ENCODE data around the gene S100A14. TPM values are rescaled to one million over a fixed set of nuclear protein-coding genes. Genes with fewer than 3 reads are reported as not detected.

S100A14 gene
- total and polyA plus RNA-seq, 2 of the 4 experiments (the other 2 are of a cell fraction): 0.10 TPM; not detected in 1

DNA sequence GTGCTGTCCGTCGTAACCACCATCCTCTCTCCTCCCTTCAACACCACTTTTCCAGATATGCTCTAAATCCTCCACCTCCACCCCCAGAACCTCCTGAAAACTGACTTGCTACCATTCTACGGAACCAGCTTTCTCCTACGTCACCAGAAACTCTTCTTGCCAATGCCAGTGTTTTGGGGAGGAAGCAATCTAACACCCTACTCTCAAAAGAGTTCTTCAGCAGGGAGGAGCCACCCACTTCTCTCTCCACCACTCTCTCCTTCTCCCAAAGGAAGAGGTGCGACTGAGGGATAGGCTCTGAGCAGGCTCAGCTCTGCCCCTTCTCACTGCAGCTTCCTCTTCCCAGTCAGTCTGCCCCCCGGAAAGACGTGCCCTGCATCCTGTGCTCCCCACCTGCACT is 44.4 kb downstream of the S100A14 start (continued):
- TF ChIP-seq, protein P1, sequence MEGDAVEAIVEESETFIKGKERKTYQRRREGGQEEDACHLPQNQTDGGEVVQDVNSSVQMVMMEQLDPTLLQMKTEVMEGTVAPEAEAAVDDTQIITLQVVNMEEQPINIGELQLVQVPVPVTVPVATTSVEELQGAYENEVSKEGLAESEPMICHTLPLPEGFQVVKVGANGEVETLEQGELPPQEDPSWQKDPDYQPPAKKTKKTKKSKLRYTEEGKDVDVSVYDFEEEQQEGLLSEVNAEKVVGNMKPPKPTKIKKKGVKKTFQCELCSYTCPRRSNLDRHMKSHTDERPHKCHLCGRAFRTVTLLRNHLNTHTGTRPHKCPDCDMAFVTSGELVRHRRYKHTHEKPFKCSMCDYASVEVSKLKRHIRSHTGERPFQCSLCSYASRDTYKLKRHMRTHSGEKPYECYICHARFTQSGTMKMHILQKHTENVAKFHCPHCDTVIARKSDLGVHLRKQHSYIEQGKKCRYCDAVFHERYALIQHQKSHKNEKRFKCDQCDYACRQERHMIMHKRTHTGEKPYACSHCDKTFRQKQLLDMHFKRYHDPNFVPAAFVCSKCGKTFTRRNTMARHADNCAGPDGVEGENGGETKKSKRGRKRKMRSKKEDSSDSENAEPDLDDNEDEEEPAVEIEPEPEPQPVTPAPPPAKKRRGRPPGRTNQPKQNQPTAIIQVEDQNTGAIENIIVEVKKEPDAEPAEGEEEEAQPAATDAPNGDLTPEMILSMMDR (conservative IDR thresholded peaks at IDR 0.05; ENCODE audit: low read depth, low read length): no peak

DNA sequence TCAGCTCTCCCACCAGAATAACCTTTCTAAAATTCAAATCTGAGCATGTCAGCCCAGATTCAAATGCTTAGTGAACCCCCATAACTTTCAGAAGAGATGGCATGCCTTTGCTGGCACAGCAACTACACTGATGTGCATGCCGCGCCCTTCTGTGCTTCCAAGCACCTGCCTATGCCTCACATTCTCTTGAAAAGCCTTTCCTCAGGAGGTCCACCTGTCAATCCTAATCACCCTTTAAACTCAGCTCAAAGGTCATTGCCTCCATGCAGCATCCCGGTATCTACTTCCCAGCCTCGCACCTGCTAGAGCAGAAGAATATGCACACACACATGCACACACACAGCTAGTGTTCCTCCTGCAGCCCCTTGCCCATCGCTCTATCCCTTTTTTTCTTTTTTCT is 45.3 kb downstream of the S100A14 start:
- Histone ChIP-seq H3K27ac (ENCODE audit: insufficient read depth, low read length) (no peak overlapping the region), H2AK9ac (replicated peaks; ENCODE audit: low read depth, low read length, poor library complexity) (peak overlapping the region; percentile 65), H3K4ac (ENCODE audit: low read depth, low read length) (peak overlapping the region; percentile 29), H2BK5ac (ENCODE audit: low read depth, low read length, poor library complexity, severe bottlenecking) (no peak overlapping the region), H4K8ac (ENCODE audit: low read depth in 2 of 2, low read length in 2 of 2) (no peak overlapping the region), H3K36me3 (ENCODE audit: control insufficient read depth, insufficient read depth, low read length) (no peaks in the 10 kb centered on the region), H2BK20ac (ENCODE audit: low read depth, low read length) (no peak overlapping the region), H3K14ac (replicated peaks; ENCODE audit: low read depth, low read length) (no peak overlapping the region), H3K9ac (ENCODE audit: low read depth, low read length) (no peak overlapping the region), H3K9me1 (ENCODE audit: insufficient read depth, low read length) (peaks cover 23% of the 10 kb centered on the region), H4K5ac (ENCODE audit: low read depth, low read length) (no peak overlapping the region), H3K9me3 (ENCODE audit: control insufficient read depth, insufficient read depth, low read length) (no peaks in the 10 kb centered on the region), H3K4me3 (ENCODE audit: insufficient read depth, low read depth, low read length) (no peak overlapping the region), H2BK120ac (ENCODE audit: low read depth, low read length) (no peak overlapping the region), H3K18ac (ENCODE audit: low read depth, low read length) (no peak overlapping the region), H2BK15ac (ENCODE audit: low read depth, low read length) (no peak overlapping the region; the same call in 2 of the 3 replicates), H3K4me2 (ENCODE audit: low read depth, low read length) (no peak overlapping the region), H2AFZ (replicated peaks; ENCODE audit: low read length, poor library complexity) (no peak overlapping the region), H3K56ac (ENCODE audit: extremely low read depth, insufficient read depth, low read length) (no peak overlapping the region), H4K20me1 (ENCODE audit: insufficient read depth, low read length) (no peaks in the 10 kb centered on the region), H3K23ac (ENCODE audit: low read depth, low read length) (no peak overlapping the region), H2AK5ac (ENCODE audit: low read depth, low read length) (no peak overlapping the region), H3K4me1 (ENCODE audit: control insufficient read depth, insufficient read depth, low read length) (peaks cover 27% of the 10 kb centered on the region), H4K91ac (ENCODE audit: insufficient read depth, low read depth, low read length) (no peak overlapping the region; the same call in 1 of the 2 replicates), H3K27me3 (ENCODE audit: control insufficient read depth, insufficient read depth, low read length) (no peaks in the 10 kb centered on the region), H3K79me1 (ENCODE audit: low read depth in 1 of 2, low read length in 2 of 2) (peaks cover 0 to 26% of the 10 kb centered on the region in 2 experiments; a peak in 2 of 4 replicates)
- dilution Hi-C loops (cut with HindIII; ENCODE audit: low sequenced_read_pairs, unreplicated experiment): no loop called here
- in situ Hi-C loops (cut with MboI; ENCODE audit: low sequenced_read_pairs): no loop called here
- ChIA-PET POLR2A (ENCODE audit: unreplicated experiment) (interaction anchor here (3.7 kb wide), 1 partner anchor 36 kb away, joined by 28 read pairs; the partner anchor contains the start of gene S100A6), CTCF (interaction anchor here (0.6 to 0.8 kb wide), 2 partner anchors 37 to 60 kb away, joined by 4 to 6 read pairs; no protein-coding TSS in a partner anchor)
- no TSS peak for BruUV-seq (replicated peaks)
- WGBS, 2 experiments (ENCODE audit: extremely low coverage in 2 of 2, insufficient read length in 1 of 2): 100% methylated on average over 2 of the region's 5 CpGs; no CpG with 5 or more reads in 1 of the 2 experiments
- ATAC-seq (ENCODE audit: low read depth) (no peak), DNase-seq (no peak)
- intact Hi-C loops (cut with micrococcal nuclease): no loop called here
- no peak for TF ChIP-seq CEBPB (IDR thresholded peaks at IDR 0.05; ENCODE audit: low read depth, low read length)
- TF ChIP-seq, protein P2, sequence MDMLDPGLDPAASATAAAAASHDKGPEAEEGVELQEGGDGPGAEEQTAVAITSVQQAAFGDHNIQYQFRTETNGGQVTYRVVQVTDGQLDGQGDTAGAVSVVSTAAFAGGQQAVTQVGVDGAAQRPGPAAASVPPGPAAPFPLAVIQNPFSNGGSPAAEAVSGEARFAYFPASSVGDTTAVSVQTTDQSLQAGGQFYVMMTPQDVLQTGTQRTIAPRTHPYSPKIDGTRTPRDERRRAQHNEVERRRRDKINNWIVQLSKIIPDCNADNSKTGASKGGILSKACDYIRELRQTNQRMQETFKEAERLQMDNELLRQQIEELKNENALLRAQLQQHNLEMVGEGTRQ (IDR thresholded peaks at IDR 0.05; ENCODE audit: low read depth, low read length): no peak
- TF ChIP-seq SMC3 (IDR thresholded peaks at IDR 0.05; ENCODE audit: low read depth, low read length): no peak
- TF ChIP-seq, protein P1 (conservative IDR thresholded peaks at IDR 0.05; ENCODE audit: low read depth, low read length): no peak
- no peak for TF ChIP-seq POLR2A (IDR thresholded peaks at IDR 0.05; ENCODE audit: low read depth, low read length)
- TF ChIP-seq MXI1 (IDR thresholded peaks at IDR 0.05; ENCODE audit: borderline replicate concordance, low read depth, low read length): no peak
- TF ChIP-seq FOS (IDR thresholded peaks at IDR 0.05; ENCODE audit: low read depth, low read length): no peak
- no peak for TF ChIP-seq MAZ (IDR thresholded peaks at IDR 0.05; ENCODE audit: borderline replicate concordance, low read depth, low read length)
- no peak for TF ChIP-seq BHLHE40 (IDR thresholded peaks at IDR 0.05; ENCODE audit: low read depth, low read length)
- no peak for TF ChIP-seq RCOR1 (IDR thresholded peaks at IDR 0.05; ENCODE audit: insufficient replicate concordance, low read length)
- no peak for TF ChIP-seq NFE2L2 (IDR thresholded peaks at IDR 0.05; ENCODE audit: low read depth, low read length)
- no peak for TF ChIP-seq CHD1 (IDR thresholded peaks at IDR 0.05; ENCODE audit: low read depth, low read length)
- no peak for TF ChIP-seq RFX5 (IDR thresholded peaks at IDR 0.05; ENCODE audit: low read depth, low read length)
